ENCODE results near the gene BHMT.

DNA sequence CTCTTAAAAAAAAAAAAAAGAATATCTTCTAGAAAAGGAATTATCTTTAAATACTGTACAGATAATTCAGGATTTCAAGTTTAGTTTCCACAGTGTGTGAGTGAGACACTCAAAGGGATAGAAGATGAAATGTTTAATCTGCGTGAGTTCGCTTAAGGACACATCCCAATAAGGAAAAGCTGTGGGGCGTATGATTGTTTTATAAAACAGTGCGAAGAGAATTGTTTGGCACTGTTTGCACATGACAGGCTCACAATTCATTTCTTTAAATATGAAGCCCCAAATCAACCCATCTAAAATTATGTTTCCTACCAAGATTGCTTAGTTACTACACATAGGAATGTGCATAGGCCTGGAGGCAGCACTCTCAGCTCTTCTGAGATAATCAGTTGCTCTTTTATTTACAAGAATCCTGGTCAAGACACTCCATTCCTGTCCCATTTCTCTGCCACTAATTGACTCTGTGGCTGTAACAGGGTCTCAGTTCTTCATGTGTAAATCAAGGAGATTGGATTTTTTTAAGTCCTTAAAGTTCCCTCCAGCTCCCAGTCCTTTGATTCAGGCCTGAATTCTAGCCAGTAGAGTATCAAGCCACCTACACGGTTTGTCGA lies 60.1 kb downstream of the BHMT start:
- TF ChIP-seq CTCF (IDR thresholded peaks at IDR 0.05; ENCODE audit: insufficient read depth, low read depth, low read length): no peak
- TF ChIP-seq EZH2 (IDR thresholded peaks at IDR 0.05; ENCODE audit: insufficient read depth, low read length): no peak

Measured in astrocyte (in vitro differentiated cells and primary cell).